Stimulated activated naive CD8-positive, alpha-beta T cell treated with anti-CD3 and anti-CD28 coated beads, Interleukin-15, Interleukin-2, amounts not matched to agents 100 U/mL and 50 U/mL, for 24 hours (primary cell): ENCODE results near the gene HAGH.

Experiments used
- ATAC-seq: fragments of 150-1000 bp; cut with Tn5 transposase; one replicate; pipeline ENCODE4 v1.10.0; 2021
- DNase-seq: peaks from one replicate; pipeline ENCODE4 v3.0.0; 2021

HAGH gene

GRCh38 chr16:1762196-1762878 is 64.3 kb downstream of the HAGH start:
- ATAC-seq (no peak), DNase-seq (no peak)

- DNase-seq (no peak), ATAC-seq (no peak)
These were observed 64.9 kb downstream of the HAGH start for GRCh38 chr16:1761751-1762150.

GRCh38 chr16:1760911-1761310 is 65.7 kb downstream of the HAGH start:
- ATAC-seq (no peak), DNase-seq (no peak)

GRCh38 chr16:1759511-1759910 is 67.1 kb downstream of the HAGH start:
- ATAC-seq (no peak), DNase-seq (no peak)

- ATAC-seq (no peak), DNase-seq (no peak)
These were observed 67.7 kb downstream of the HAGH start for GRCh38 chr16:1758923-1759322.

DNA sequence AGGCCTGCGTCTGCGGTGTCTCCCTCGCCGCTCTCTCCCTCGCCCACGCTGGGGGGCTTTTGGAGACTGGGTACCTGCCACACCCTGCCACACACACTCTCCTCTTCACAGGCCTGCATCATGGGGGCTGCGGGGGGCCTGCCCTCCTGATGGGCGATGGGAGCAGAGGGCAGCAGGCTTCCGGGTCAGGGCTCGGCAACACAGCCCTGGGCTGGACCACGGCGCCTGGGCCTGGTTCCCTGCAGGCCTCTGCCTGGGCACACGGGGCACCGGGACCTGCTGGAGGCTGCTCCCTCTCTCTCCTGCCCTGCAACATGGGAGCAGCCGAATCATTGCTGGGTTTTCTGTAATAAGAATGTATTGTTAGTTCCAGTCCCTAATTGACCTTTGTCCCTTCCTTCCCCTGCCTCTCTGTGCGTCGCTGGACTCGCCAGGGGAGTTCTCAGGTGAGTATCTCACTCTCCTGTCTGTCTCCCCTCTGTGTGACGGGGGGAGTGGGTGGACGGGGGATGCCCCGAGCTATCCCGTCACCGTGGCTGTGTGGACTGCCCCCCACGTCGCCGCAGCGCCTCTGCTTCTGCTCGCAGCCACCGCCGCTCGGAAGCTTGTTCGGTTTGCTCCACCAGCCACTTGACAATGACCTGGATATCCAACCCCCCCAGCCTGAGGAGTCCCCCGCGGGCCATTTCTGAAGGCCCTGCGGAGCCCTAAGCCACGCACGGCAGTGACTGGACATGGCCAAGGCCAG is 68.7 kb downstream of the HAGH start:
- DNase-seq: no peak
- no peak for ATAC-seq
